Measurements from ENCODE around the gene LAMA3.

The LAMA3 gene

DNA sequence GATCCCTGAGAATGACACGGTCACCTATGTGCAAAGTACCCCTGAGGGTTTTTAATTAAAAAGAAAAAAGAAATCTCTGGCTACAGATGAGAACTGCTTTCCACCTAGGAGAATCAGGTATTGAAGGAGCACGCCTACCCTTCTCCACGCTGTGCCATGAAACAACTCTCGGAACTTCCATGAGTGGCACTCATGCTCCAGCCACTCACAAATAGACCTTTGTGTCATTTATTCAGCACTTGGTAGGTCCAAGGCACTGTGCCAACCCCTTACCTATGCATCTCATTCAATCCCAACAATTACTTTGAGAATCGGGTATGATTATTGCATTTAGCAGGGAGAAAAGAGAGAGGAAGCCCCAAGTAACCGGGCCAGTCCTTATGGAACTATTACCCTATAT lies 280.4 kb downstream of the LAMA3 start:
- no peak for DNase-seq (ENCODE audit: low read depth, low spot score)

DNA sequence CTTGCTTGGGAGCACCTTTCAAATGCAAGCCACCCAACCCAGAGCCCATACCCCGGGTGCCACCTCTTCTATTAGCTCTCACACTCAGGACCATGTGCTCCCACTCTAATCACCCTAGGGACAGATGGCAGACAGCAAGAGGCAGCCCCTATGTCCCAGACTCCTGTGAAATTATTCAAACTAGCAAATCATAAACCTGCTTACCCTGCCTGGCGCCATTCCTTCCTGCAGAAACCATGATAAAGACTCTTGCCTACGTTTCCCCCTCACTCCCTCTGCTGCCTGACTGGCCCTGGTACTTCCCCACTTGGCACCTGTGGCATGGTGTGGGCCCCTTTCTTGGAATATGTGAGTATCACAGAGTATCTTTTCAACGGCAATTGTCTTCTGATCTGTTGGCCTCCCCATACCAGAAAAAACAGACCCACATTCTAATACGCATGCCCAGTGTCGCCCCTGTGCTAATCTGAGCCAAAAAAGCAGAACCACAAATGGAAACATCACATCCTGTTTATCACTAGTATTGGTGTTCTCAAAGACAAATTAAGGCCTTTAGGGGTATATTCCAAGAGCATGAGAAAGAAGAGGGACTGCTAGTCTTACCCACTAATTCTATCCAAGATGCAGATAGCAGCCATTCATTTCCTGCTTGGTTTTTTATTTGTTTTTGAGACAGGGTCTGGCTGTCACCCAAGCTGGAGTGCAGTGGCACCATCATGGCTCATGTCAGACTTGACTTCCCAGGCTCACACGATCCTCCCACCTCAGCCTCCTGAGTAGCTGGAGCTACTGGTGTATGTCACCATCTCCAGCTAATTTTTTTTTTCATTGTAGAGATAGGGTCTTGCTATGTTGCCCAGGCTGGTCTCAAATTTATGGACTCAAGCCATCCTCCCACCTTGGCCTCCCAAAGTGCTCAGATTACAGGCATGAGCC lies 281.2 kb downstream of the LAMA3 start:
- no peak for DNase-seq (ENCODE audit: low read depth, low spot score)

GRCh38 chr18:23971097-23971440 lies 281.8 kb downstream of the LAMA3 start:
- DNase-seq (ENCODE audit: low read depth, low spot score): no peak

GRCh38 chr18:23971666-23972230 lies 282.5 kb downstream of the LAMA3 start:
- DNase-seq (ENCODE audit: low read depth, low spot score): no peak

- peak; percentile 26 for DNase-seq (ENCODE audit: low read depth, low spot score)
Observed at GRCh38 chr18:23972453-23972852, 283.2 kb downstream of the LAMA3 start.

DNA sequence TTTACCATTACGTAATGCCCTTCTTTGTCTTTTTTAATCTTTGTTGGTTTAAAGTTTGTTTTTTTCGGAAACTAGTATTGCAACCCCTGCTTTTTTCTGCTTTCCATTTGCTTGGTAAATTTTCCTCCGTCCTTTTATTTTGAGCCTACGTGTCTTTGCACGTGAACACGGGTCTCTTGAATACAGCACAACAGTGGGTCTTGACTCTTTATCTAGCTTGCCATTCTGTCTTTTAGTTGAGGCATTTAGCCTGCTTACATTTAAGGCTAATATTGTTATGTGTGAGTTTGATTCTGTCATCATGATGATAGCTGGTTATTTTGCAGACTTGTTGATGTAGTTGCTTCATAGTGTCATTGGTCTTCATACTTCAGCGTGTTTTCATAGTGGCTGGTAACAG lies 287.9 kb downstream of the LAMA3 start:
- no peak for DNase-seq (ENCODE audit: low read depth, low spot score)

GRCh38 chr18:23977719-23978483 lies 288.6 kb downstream of the LAMA3 start:
- DNase-seq (ENCODE audit: low read depth, low spot score): no peak

DNA sequence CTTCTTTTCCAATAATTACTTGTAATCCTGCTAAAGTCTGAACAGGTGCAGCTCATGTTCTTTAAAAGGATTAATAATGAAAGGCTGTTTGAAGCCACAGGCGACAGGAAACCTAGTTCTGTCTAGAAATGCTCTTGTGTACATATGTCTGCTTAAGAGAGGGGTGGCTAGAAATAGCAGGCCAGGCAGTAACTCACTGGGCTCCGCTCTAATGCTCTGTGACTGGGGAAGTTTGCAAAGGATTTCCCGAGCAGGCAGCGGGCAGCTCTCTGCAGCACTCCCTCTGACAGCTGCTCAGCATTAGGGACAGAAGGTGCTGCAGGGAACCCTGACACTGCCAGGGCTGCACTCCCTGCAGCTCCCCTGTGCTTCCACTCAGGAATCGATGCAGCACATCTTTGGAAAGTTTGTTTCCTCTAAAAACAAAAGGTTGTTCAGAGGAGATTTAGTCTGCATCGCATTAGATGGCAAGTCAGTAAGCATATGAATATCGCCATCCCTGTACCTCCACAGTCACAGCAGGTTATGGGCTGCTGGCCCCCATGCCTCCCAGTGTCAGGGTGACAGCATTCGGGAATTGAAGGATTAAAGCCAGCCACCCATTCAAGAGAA lies 292.2 kb downstream of the LAMA3 start:
- DNase-seq (ENCODE audit: low read depth, low spot score): no peak

- no peak for DNase-seq (ENCODE audit: low read depth, low spot score)
Observed at GRCh38 chr18:23982155-23983079, 293.2 kb downstream of the LAMA3 start.

DNA sequence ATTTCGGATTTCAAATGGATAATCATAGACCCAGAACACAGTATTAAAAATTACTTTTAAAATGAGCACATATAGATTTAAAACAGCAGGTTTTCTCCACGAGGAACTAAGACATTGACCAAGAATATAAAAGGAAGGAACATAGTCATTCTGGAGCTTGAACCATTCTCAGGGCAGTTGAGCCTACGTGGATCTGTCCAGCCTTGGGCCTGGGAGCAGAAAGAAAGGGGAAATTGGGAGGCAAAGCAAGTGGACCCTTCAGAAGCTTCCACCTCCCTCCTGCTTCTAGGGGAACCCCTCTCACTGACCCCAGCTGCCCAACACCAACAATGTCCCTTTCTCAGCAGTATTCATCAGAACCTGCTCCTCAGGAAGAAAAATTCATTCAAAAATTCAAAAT lies 293.9 kb downstream of the LAMA3 start:
- no peak for DNase-seq (ENCODE audit: low read depth, low spot score)

DNA sequence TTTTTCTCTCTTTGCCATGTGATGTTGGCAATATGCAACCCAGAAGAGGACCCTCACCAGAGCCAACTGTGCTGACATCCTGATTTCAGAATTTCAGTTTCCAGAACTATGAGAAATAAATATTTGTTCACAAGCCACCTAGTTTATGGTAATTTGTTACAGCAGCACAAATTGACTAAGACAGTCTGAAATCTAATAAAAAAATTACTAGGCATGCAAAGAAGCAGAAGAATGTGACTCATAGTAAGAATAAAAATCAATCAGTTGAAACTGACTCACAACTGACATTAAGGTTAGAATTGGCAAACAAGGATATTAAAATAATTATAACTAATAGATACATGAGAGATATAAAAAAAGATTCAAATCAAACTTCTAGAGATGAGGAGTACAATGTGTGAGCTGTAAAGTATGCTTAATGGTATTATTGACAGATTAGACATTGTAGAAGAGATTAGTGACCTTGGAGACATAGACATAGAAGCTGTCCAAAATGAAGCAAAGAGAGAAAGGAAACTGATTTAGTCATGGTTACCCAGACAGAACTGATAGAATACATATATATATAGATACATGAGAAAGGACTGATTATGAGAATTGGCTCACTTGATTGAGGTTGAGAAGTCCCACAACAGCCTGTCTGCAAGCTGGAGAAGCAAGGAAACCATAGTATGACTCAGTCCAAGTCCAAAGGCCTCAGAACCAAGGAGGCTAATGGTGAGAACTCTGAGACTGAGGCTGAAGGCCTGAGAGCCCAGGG lies 297.5 kb downstream of the LAMA3 start:
- DNase-seq (ENCODE audit: low read depth, low spot score): no peak

DNA sequence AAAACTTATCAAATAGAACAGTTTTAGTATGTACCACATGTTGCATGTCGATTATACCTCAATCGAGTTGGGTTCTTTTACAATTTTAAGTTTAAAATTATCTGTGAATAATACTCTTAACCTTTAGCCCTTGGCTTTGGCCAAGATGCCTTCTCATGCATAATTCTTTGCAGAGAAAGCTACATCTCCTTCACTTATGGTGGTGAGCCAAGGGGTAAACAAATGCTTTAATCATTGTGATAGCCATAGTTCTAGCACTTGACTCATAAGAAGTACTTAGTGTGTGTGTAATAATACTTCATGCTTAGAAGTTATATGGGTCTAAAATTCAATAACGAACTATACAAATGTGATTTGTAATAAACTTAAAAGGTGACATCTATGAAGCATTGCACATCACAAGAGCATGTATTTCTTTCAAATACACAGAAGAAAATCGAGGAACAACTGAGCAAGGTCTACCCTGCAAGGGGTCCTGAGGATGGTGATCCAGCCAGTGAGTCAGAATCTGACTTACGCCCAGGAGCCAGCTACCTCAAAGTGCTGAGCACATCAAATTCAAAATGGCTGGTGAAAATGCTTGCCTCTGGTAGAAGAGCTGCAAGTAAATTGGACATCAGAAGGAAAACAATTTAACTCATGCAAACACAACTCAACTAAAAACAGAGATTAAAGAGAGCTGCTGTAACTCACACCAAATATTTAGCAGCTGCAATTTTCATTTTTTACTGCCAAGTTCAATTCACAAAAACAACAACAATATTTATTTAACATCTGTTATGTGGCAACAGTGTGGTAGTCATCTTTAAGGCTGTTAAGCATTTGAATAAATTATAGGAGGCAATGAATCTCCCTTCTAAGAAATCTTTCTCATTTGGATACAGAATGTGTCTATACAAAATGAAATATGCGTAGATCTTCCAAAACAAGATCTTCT lies 301.5 kb downstream of the LAMA3 start:
- DNase-seq (ENCODE audit: low read depth, low spot score): no peak

GRCh38 chr18:23992089-23992940 lies 303.1 kb downstream of the LAMA3 start:
- DNase-seq (ENCODE audit: low read depth, low spot score): no peak

GRCh38 chr18:23992941-23993280 lies 303.7 kb downstream of the LAMA3 start:
- DNase-seq (ENCODE audit: low read depth, low spot score): no peak

GRCh38 chr18:23994361-23994902 lies 305.2 kb downstream of the LAMA3 start:
- DNase-seq (ENCODE audit: low read depth, low spot score): no peak

- DNase-seq (ENCODE audit: low read depth, low spot score): no peak
Observed at GRCh38 chr18:23995180-23995579, 305.9 kb downstream of the LAMA3 start.

- no peak for DNase-seq (ENCODE audit: low read depth, low spot score)
Observed at GRCh38 chr18:23998018-23998417, 308.8 kb downstream of the LAMA3 start.

DNA sequence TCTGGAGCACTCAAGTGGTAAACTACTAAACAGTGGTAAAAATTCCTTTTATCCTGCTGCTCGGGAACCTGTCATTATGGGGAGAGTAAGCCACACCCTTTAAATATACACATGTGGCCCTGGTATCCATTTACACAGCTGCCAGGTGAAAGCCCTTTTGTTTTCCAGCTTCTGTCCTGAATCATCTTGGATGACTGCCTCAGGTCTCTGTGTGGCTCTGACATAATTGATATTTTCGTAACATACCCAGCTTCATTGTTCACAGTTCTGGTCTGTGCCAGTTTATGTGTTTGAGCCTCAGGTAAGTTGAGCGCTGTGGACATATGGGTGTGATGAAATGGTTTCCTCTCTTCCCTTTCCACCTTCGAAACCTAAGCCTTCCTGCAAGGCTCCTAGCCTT lies 309.6 kb downstream of the LAMA3 start:
- DNase-seq (ENCODE audit: low read depth, low spot score): no peak

Measured in activated CD4-positive, CD25-positive, alpha-beta regulatory T cell treated with anti-CD3 and anti-CD28 coated beads, Interleukin-2, amount 50 U/mL, for 16 hours (primary cell).